ENCODE results near the gene HS3ST4. TPM values are rescaled to one million over a fixed set of nuclear protein-coding genes. Genes with fewer than 3 reads are reported as not detected.

The HS3ST4 gene
- total RNA-seq, 2 donors from 2014 or later: not detected

GRCh38 chr16:25914357-25914962 is 222.7 kb downstream of the HS3ST4 start:
- TF ChIP-seq CTCF (IDR thresholded peaks at IDR 0.05): no peak
- H3K4me1 ChIP-seq (ENCODE audit: control insufficient read depth in 1 of 2, low read depth in 2 of 2): no peaks in the 10 kb centered on the region
- H3K27me3 ChIP-seq (replicated peaks; ENCODE audit: insufficient read depth): no peaks in the 10 kb centered on the region
- H3K36me3 ChIP-seq: no peaks in the 10 kb centered on the region
- H3K9me3 ChIP-seq: no peaks in the 10 kb centered on the region
- no peak overlapping the region for H3K27ac ChIP-seq
- no peak overlapping the region for H3K4me3 ChIP-seq
- DNase-seq (ENCODE audit: low spot score): no peak
- no peak for ATAC-seq (ENCODE audit: insufficient number of reproducible peaks, low FRiP score, low read depth)

GRCh38 chr16:25916037-25916436 is 224.3 kb downstream of the HS3ST4 start:
- DNase-seq (ENCODE audit: low spot score): no peak
- Histone ChIP-seq H3K4me3 (no peak overlapping the region), H3K4me1 (ENCODE audit: control insufficient read depth in 1 of 2, low read depth in 2 of 2) (no peaks in the 10 kb centered on the region), H3K27me3 (replicated peaks; ENCODE audit: insufficient read depth) (no peaks in the 10 kb centered on the region), H3K9me3 (no peaks in the 10 kb centered on the region), H3K36me3 (no peaks in the 10 kb centered on the region), H3K27ac (no peak overlapping the region)
- no peak for ATAC-seq (ENCODE audit: insufficient number of reproducible peaks, low FRiP score, low read depth)
- TF ChIP-seq CTCF (IDR thresholded peaks at IDR 0.05): no peak

GRCh38 chr16:25922438-25922837 is 230.7 kb downstream of the HS3ST4 start:
- Histone ChIP-seq H3K36me3 (no peaks in the 10 kb centered on the region), H3K27ac (no peak overlapping the region), H3K9me3 (no peaks in the 10 kb centered on the region), H3K4me3 (no peak overlapping the region), H3K4me1 (ENCODE audit: control insufficient read depth in 1 of 2, low read depth in 2 of 2) (no peaks in the 10 kb centered on the region), H3K27me3 (replicated peaks; ENCODE audit: insufficient read depth) (no peaks in the 10 kb centered on the region)
- no peak for TF ChIP-seq CTCF (IDR thresholded peaks at IDR 0.05)
- DNase-seq (ENCODE audit: low spot score) (no peak), ATAC-seq (ENCODE audit: insufficient number of reproducible peaks, low FRiP score, low read depth) (no peak)

- no peak overlapping the region for H3K27ac ChIP-seq
- H3K27me3 ChIP-seq (replicated peaks; ENCODE audit: insufficient read depth): no peaks in the 10 kb centered on the region
- H3K4me1 ChIP-seq (ENCODE audit: control insufficient read depth in 1 of 2, low read depth in 2 of 2): no peaks in the 10 kb centered on the region
- no peaks in the 10 kb centered on the region for H3K9me3 ChIP-seq
- no peak for ATAC-seq (ENCODE audit: insufficient number of reproducible peaks, low FRiP score, low read depth)
- no peak for DNase-seq (ENCODE audit: low spot score)
- no peaks in the 10 kb centered on the region for H3K36me3 ChIP-seq
- no peak for TF ChIP-seq CTCF (IDR thresholded peaks at IDR 0.05)
- no peak overlapping the region for H3K4me3 ChIP-seq
Measured at GRCh38 chr16:25925421-25925820, 233.7 kb downstream of the HS3ST4 start.

- no peak for TF ChIP-seq CTCF (IDR thresholded peaks at IDR 0.05)
- no peak overlapping the region for H3K27ac ChIP-seq
- H3K36me3 ChIP-seq: no peaks in the 10 kb centered on the region
- DNase-seq (ENCODE audit: low spot score) (no peak), ATAC-seq (ENCODE audit: insufficient number of reproducible peaks, low FRiP score, low read depth) (no peak)
- no peaks in the 10 kb centered on the region for H3K27me3 ChIP-seq (replicated peaks; ENCODE audit: insufficient read depth)
- H3K4me1 ChIP-seq (ENCODE audit: control insufficient read depth in 1 of 2, low read depth in 2 of 2): no peaks in the 10 kb centered on the region
- H3K9me3 ChIP-seq: no peaks in the 10 kb centered on the region
- H3K4me3 ChIP-seq: no peak overlapping the region
Measured at GRCh38 chr16:25931473-25932035, 239.8 kb downstream of the HS3ST4 start.

All from thoracic aorta (tissue), 2 donors.